LNCAP (cell line): Measurements from ENCODE around the gene SF3B3.

Experiments
- CTCF ChIP-seq: fragments of 450-650 bp; IDR thresholded peaks from 2 replicates; pipeline ENCODE4 v1.5.1; 2017; ENCODE audit warnings: mild to moderate bottlenecking

Gene SF3B3

GRCh38 chr16:70494202-70494770 is 29.3 kb upstream of the SF3B3 start:
- TF ChIP-seq CTCF: no peak

DNA sequence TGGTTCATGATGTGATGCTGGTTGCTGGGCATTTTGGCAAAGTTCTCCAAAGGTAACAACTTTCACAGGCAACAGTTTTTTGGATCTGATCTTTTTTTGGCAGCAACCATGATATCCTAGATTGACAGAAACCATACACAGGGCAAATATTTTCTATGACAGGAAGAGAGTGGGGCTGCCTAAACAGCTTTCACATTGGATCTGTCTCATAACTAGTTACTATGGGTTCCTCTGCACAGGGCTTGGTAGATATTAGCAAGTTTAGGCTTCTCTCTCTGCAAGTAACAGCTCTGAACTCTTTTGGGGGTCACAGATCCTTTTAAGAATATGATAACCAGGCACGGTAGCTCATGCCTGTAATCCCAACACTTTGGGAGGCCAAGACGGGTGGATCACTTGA is 28.8 kb upstream of the SF3B3 start:
- no peak for TF ChIP-seq CTCF

DNA sequence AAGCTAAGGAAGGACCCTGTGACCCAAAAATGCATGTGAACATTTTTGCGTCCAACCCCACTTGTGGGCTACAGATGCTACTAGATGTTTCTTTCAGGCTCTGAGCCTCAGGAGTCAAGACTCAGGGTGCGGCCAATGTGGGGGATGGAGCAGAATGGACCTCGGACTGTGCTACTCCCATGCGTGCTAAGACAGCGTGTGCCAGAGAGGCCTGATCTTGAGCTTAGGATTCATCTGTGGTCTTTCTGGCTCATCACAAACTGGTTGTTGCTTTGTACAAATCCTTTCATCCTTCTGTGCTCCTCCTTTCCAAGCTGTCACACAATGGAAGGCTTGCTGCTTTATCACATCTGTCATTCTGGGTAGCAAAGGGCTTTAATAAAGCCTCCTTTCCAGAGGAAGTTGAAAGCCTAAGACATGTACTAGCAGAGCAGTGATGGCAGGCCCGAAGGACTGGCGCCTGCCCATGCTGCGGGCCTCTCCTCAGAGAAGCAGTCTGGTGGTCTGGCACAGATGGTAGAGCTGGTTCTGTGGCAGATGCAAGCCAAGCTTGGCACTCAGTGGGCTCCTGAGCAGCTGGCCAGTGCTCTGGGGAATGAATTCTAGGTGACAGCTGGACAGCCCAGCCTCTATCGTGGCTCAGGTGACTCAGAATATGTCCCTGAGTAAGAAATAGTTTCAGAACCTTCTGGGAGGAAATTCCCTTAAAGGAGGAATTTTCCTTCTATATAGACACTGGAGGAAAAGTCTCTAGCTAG is 28.0 kb upstream of the SF3B3 start:
- TF ChIP-seq CTCF: no peak

DNA sequence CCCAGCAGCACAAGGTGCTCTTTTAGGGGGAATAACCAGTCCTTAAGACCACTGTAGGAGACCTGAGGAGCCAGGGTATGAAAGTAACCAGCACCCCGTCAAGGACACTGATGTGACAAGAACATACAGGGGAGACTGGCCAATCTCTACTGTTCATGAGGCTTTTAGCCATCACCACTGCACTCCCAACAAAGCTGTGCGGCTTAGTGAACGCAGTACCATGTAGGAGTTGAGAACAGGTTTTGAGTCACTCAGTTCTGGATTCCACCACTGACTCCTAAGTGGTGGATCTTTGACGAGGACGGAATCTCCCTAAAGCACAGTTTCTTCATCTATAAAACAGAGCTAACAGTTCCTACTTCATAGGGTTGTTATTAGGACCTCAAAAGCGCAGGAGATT is 27.1 kb upstream of the SF3B3 start:
- no peak for TF ChIP-seq CTCF

DNA sequence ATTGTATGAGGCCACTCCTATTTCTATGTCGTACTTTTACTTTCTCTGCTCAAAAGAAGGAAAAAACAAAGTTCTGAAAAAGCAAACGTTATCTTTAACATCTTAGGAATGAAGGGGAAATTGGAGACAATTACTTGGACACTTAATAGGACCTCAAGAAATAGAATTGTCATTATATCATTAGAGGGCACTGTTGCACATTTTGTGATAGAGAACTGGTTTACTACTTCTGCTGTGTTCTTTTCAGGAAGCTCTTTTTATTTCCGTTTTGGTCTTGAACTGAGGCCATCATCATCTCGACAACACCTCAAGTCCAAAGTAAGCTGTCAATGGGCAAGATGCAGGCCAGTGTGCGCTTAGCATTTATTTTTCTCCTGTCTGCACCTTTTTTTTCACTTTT is 14.9 kb upstream of the SF3B3 start:
- no peak; the same call in 1 of the 2 replicates for TF ChIP-seq CTCF

DNA sequence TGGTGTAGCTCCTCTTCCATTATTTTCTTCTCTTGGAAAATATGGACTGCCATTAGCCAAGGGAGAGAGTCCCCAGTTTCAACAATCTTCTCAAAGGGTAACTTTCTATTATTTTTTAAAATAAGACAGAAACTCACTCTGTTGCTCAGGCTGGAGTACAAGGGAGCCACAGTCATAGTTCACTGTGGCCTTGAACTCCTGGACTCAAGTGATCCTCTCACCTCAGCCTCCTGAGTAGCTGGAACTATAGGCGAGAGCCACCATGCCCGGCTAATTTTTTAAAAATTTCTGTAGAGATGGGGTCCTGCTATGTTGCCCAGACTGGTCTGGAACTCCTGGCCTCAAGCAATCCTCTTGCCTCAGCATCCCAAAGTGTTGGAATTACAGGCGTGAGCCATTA is 13.4 kb upstream of the SF3B3 start:
- no peak for TF ChIP-seq CTCF

- no peak for TF ChIP-seq CTCF
Observed at GRCh38 chr16:70511833-70512232, 11.8 kb upstream of the SF3B3 start.

GRCh38 chr16:70512456-70512855 is 11.2 kb upstream of the SF3B3 start:
- TF ChIP-seq CTCF: no peak
